ENCODE measurements around the gene FAM153A.
"Not testable (repeated sequence)": the region's sequence is repeated elsewhere in the genome, so short reads cannot be mapped to it uniquely, and the experiment has no call there.

The FAM153A gene

GRCh38 chr5:177782792-177783633 lies at the start of gene FAM153A:
Gene FAM153A, minus strand, starts transcription at chr5:177782899.
- DNase-seq (ENCODE audit: low read depth): not testable (repeated sequence)

GRCh38 chr5:177832287-177832686 lies 49.6 kb upstream of the FAM153A start:
- DNase-seq (ENCODE audit: low read depth): not testable (repeated sequence)

- DNase-seq (ENCODE audit: low read depth): not testable (repeated sequence)
Measured at GRCh38 chr5:177826073-177826472, 43.4 kb upstream of the FAM153A start.

GRCh38 chr5:177824776-177825175 lies 42.1 kb upstream of the FAM153A start:
- not testable (repeated sequence) for DNase-seq (ENCODE audit: low read depth)

- not testable (repeated sequence) for DNase-seq (ENCODE audit: low read depth)
Measured at GRCh38 chr5:177822489-177822888, 39.8 kb upstream of the FAM153A start.

GRCh38 chr5:177819664-177820063 lies 37.0 kb upstream of the FAM153A start:
- not testable (repeated sequence) for DNase-seq (ENCODE audit: low read depth)

- not testable (repeated sequence) for DNase-seq (ENCODE audit: low read depth)
Measured at GRCh38 chr5:177812814-177813425, 30.2 kb upstream of the FAM153A start.

GRCh38 chr5:177812160-177812743 lies 29.6 kb upstream of the FAM153A start:
- not testable (repeated sequence) for DNase-seq (ENCODE audit: low read depth)

- peak; percentile 15 for DNase-seq (ENCODE audit: low read depth)
Measured at GRCh38 chr5:177809209-177809913, 26.7 kb upstream of the FAM153A start.

GRCh38 chr5:177808420-177808819 lies 25.7 kb upstream of the FAM153A start:
- DNase-seq (ENCODE audit: low read depth): not testable (repeated sequence)

- DNase-seq (ENCODE audit: low read depth): not testable (repeated sequence)
Measured at GRCh38 chr5:177807265-177807664, 24.6 kb upstream of the FAM153A start.

GRCh38 chr5:177801427-177801826 lies 18.7 kb upstream of the FAM153A start:
- not testable (repeated sequence) for DNase-seq (ENCODE audit: low read depth)

- DNase-seq (ENCODE audit: low read depth): not testable (repeated sequence)
Measured at GRCh38 chr5:177798237-177798840, 15.6 kb upstream of the FAM153A start.

GRCh38 chr5:177793272-177793671 lies 10.6 kb upstream of the FAM153A start:
- DNase-seq (ENCODE audit: low read depth): not testable (repeated sequence)

GRCh38 chr5:177791649-177792048 lies 8.9 kb upstream of the FAM153A start:
- not testable (repeated sequence) for DNase-seq (ENCODE audit: low read depth)

GRCh38 chr5:177782169-177782568 lies 530 bp downstream of the FAM153A start:
- not testable (repeated sequence) for DNase-seq (ENCODE audit: low read depth)

- not testable (repeated sequence) for DNase-seq (ENCODE audit: low read depth)
Measured at GRCh38 chr5:177771206-177771605, 11.5 kb downstream of the FAM153A start.

- DNase-seq (ENCODE audit: low read depth): not testable (repeated sequence)
Measured at GRCh38 chr5:177770646-177771045, 12.1 kb downstream of the FAM153A start.

- DNase-seq (ENCODE audit: low read depth): not testable (repeated sequence)
Measured at GRCh38 chr5:177763737-177764508, 18.8 kb downstream of the FAM153A start.

GRCh38 chr5:177760954-177761353 lies 21.7 kb downstream of the FAM153A start:
- not testable (repeated sequence) for DNase-seq (ENCODE audit: low read depth)

- DNase-seq (ENCODE audit: low read depth): not testable (repeated sequence)
Measured at GRCh38 chr5:177747354-177747753, 35.3 kb downstream of the FAM153A start.

Measured in activated T-helper 9 cell treated with anti-CD3 and anti-CD28 coated beads, Interleukin-2, amount 50 U/mL, for 16 hours (primary cell).